ENCODE results near the gene SRPX2. TPM values are rescaled to one million over a fixed set of nuclear protein-coding genes. Genes with fewer than 3 reads are reported as not detected.

Gene SRPX2
- total RNA-seq, 1 donor from 2014 or later, result 7.7 TPM

- Mint-ChIP-seq H3K4me3 (no peak overlapping the region), H3K27ac (no peak overlapping the region), H3K36me3 (no peaks in the 10 kb centered on the region), H3K9me3 (no peaks in the 10 kb centered on the region), H3K27me3 (peaks cover 3% of the 10 kb centered on the region), H3K4me1 (ENCODE audit: unreplicated experiment) (no peaks in the 10 kb centered on the region)
- DNase-seq (ENCODE audit: extremely low spot score, unreplicated experiment), result no peak
- TF ChIP-seq CTCF (conservative IDR thresholded peaks at IDR 0.05), result no peak
Measured at GRCh38 chrX:100682939-100683338, 38.9 kb downstream of the SRPX2 start.

GRCh38 chrX:100685284-100685996 lies 41.4 kb downstream of the SRPX2 start:
- H3K27ac Mint-ChIP-seq, result no peak overlapping the region
- H3K9me3 Mint-ChIP-seq, result no peaks in the 10 kb centered on the region
- no peaks in the 10 kb centered on the region for H3K36me3 Mint-ChIP-seq
- DNase-seq (ENCODE audit: extremely low spot score, unreplicated experiment), result peak; percentile 72
- H3K4me3 Mint-ChIP-seq, result no peak overlapping the region
- peak; percentile 89 for TF ChIP-seq CTCF (conservative IDR thresholded peaks at IDR 0.05)
- H3K4me1 Mint-ChIP-seq (ENCODE audit: unreplicated experiment), result no peaks in the 10 kb centered on the region
- H3K27me3 Mint-ChIP-seq, result peaks cover 3% of the 10 kb centered on the region

GRCh38 chrX:100685997-100686305 lies 42.0 kb downstream of the SRPX2 start:
- Mint-ChIP-seq H3K4me1 (ENCODE audit: unreplicated experiment) (no peaks in the 10 kb centered on the region), H3K4me3 (no peak overlapping the region), H3K36me3 (no peaks in the 10 kb centered on the region), H3K27me3 (peaks cover 3% of the 10 kb centered on the region), H3K27ac (no peak overlapping the region), H3K9me3 (no peaks in the 10 kb centered on the region)
- no peak for DNase-seq (ENCODE audit: extremely low spot score, unreplicated experiment)
- TF ChIP-seq CTCF (conservative IDR thresholded peaks at IDR 0.05), result peak; percentile 21

GRCh38 chrX:100687128-100687527 lies 43.1 kb downstream of the SRPX2 start:
- TF ChIP-seq CTCF (conservative IDR thresholded peaks at IDR 0.05), result no peak
- no peaks in the 10 kb centered on the region for H3K4me1 Mint-ChIP-seq (ENCODE audit: unreplicated experiment)

GRCh38 chrX:100687546-100687945 lies 43.5 kb downstream of the SRPX2 start:
- no peaks in the 10 kb centered on the region for H3K36me3 Mint-ChIP-seq
- no peaks in the 10 kb centered on the region for H3K4me1 Mint-ChIP-seq (ENCODE audit: unreplicated experiment)
- no peak overlapping the region for H3K4me3 Mint-ChIP-seq
- no peaks in the 10 kb centered on the region for H3K9me3 Mint-ChIP-seq
- H3K27me3 Mint-ChIP-seq, result peaks cover 3% of the 10 kb centered on the region
- H3K27ac Mint-ChIP-seq, result no peak overlapping the region
- no peak for TF ChIP-seq CTCF (conservative IDR thresholded peaks at IDR 0.05)
- DNase-seq (ENCODE audit: extremely low spot score, unreplicated experiment), result no peak

More at GRCh38 chrX:100687128-100687527, 43.1 kb downstream of the SRPX2 start:
- Mint-ChIP-seq H3K9me3 (no peaks in the 10 kb centered on the region), H3K4me3 (no peak overlapping the region), H3K27ac (no peak overlapping the region), H3K27me3 (peaks cover 3% of the 10 kb centered on the region), H3K36me3 (no peaks in the 10 kb centered on the region)
- no peak for DNase-seq (ENCODE audit: extremely low spot score, unreplicated experiment)

Data from type B pancreatic cell (in vitro differentiated cells).